ENCODE data around the gene GALNT9.
A peak's percentile ranks its signal among the peaks of the same experiment; 100 is the strongest.

The GALNT9 gene

DNA sequence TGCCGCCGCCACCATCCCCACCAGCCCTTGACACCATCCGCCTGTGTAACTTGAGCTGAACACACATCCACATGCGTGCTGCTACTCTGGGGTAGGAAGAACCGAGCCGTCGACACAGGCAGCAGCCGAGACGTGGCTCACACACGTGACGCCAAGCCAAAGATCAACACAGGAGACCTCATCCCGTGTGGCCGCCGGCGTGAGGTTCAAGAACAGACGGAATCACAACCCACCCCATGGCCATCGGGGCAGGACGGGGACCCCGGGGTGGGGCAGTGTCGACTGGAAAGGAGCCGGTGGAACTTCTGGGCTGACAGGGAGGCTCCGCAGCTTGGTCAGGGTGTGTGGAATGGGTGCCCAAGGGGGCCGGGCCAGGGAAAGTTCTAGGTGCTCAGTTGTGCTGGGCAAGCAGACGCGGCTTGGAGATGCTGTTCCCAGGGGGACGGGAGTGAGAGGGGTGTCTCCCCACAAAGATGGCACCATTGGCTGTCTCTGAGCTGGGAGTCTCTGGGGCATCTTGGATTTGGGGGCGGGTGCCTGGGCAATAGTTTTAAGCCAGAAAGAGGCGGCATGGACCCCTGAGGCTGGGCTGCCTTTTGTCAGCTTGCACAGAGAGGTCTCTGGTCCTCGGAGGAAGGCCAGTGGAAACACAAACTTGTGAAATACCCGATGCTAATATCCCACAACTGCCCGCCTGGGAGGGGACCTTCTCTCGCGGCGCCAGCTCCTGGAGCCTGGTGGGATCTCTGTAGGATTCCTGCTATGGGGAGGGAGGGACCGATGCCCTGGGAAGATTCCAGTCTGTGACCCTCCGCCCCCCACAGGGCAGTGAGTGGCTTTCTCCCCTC, 41.8 kb downstream of the GALNT9 start:
- Histone ChIP-seq H3K79me2 (ENCODE audit: control insufficient read depth, insufficient read depth, low read length, unreplicated experiment) (no peaks in the 10 kb centered on the region), H3K27ac (ENCODE audit: low read depth, low read length) (no peak overlapping the region), H3K4me3 (ENCODE audit: low read depth, low read length) (no peak overlapping the region), H3K4me1 (ENCODE audit: control insufficient read depth, insufficient read depth, low read length, unreplicated experiment) (no peaks in the 10 kb centered on the region), H2AFZ (ENCODE audit: low read length, unreplicated experiment) (no peak overlapping the region), H3K27me3 (ENCODE audit: insufficient read depth, low read length) (no peaks in the 10 kb centered on the region), H3K36me3 (ENCODE audit: insufficient read depth, low read length) (no peaks in the 10 kb centered on the region)

DNA sequence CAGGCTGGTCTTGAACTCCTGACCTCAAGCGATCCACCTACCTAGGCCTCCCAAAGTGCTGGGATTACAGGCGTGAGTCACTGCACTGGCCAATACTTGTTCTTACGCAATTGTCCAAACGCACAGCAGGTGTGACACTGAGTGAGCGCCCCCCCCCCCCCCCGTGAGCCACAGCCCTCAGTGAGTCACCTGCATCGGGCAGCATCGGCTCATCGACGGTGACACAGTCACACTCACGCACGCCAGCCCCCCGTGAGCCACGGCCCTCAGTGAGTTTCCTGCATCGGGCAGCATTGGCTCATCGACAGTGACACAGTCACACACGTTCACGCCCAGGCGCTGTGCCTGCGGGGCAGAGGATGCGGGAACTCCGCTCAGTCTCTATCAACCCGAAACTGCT, 42.5 kb downstream of the GALNT9 start:
- H3K27me3 ChIP-seq (ENCODE audit: insufficient read depth, low read length): no peaks in the 10 kb centered on the region
- H3K79me2 ChIP-seq (ENCODE audit: control insufficient read depth, insufficient read depth, low read length, unreplicated experiment): no peaks in the 10 kb centered on the region
- H3K36me3 ChIP-seq (ENCODE audit: insufficient read depth, low read length): no peaks in the 10 kb centered on the region
- no peak overlapping the region for H3K27ac ChIP-seq (ENCODE audit: low read depth, low read length)
- no peak overlapping the region for H3K4me3 ChIP-seq (ENCODE audit: low read depth, low read length)
- H3K4me1 ChIP-seq (ENCODE audit: control insufficient read depth, insufficient read depth, low read length, unreplicated experiment): no peaks in the 10 kb centered on the region
- no peak overlapping the region for H2AFZ ChIP-seq (ENCODE audit: low read length, unreplicated experiment)

- H2AFZ ChIP-seq (ENCODE audit: low read length, unreplicated experiment): no peak overlapping the region
- H3K4me3 ChIP-seq (ENCODE audit: low read depth, low read length): peak overlapping the region; percentile 68
- no peak overlapping the region for H3K27ac ChIP-seq (ENCODE audit: low read depth, low read length)
- peaks cover under 1% of the 10 kb centered on the region; the same call in 1 of the 2 replicates for H3K27me3 ChIP-seq (ENCODE audit: insufficient read depth, low read length)
- no peaks in the 10 kb centered on the region for H3K79me2 ChIP-seq (ENCODE audit: control insufficient read depth, insufficient read depth, low read length, unreplicated experiment)
- no peaks in the 10 kb centered on the region for H3K36me3 ChIP-seq (ENCODE audit: insufficient read depth, low read length)
- no peaks in the 10 kb centered on the region for H3K4me1 ChIP-seq (ENCODE audit: control insufficient read depth, insufficient read depth, low read length, unreplicated experiment)
These were observed 43.3 kb downstream of the GALNT9 start for GRCh38 chr12:132285991-132286681.

- no peak overlapping the region for H3K27ac ChIP-seq (ENCODE audit: low read depth, low read length)
- no peaks in the 10 kb centered on the region for H3K4me1 ChIP-seq (ENCODE audit: control insufficient read depth, insufficient read depth, low read length, unreplicated experiment)
- H3K4me3 ChIP-seq (ENCODE audit: low read depth, low read length): peak overlapping the region; percentile 68
- peaks cover 10% of the 10 kb centered on the region; the same call in 1 of the 2 replicates for H3K27me3 ChIP-seq (ENCODE audit: insufficient read depth, low read length)
- H3K79me2 ChIP-seq (ENCODE audit: control insufficient read depth, insufficient read depth, low read length, unreplicated experiment): no peaks in the 10 kb centered on the region
- no peaks in the 10 kb centered on the region for H3K36me3 ChIP-seq (ENCODE audit: insufficient read depth, low read length)
- no peak overlapping the region for H2AFZ ChIP-seq (ENCODE audit: low read length, unreplicated experiment)
These were observed 44.3 kb downstream of the GALNT9 start for GRCh38 chr12:132284827-132285741.

DNA sequence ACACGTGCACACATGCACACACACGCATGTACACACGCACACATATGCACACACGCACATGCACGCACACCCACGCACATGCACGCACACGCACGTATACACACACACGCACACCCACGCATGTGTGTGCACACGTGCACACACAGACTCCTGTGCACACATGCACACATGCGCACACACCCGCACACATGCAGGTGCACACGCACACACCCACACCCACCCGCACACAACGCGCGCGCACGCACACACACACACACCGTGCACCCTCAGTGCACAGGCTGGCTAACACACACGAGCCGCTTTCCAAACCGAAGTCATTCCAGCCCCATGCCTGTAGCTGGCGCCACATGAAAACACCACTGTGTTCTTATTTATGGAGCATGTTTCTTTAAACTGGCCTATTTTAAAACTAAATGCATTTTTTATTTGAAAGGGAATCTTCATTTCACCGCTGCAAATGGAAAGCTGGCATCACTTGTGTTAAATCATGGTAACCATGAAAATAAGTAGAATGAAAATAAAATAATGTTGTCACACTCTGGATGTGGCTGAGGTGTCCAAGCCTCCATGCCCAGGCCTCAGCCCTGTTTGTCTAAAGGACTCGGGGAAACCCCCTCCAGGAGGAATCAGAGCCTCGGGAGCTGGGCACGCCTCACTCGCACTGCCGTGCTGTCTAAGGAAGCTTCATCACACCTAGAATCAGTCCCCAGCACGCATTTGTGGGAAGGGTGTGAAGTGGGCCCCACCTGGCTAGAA, 45.1 kb downstream of the GALNT9 start:
- H3K79me2 ChIP-seq (ENCODE audit: control insufficient read depth, insufficient read depth, low read length, unreplicated experiment): no peaks in the 10 kb centered on the region
- H3K36me3 ChIP-seq (ENCODE audit: insufficient read depth, low read length): no peaks in the 10 kb centered on the region
- no peaks in the 10 kb centered on the region for H3K4me1 ChIP-seq (ENCODE audit: control insufficient read depth, insufficient read depth, low read length, unreplicated experiment)
- H3K4me3 ChIP-seq (ENCODE audit: low read depth, low read length): no peak overlapping the region
- peaks cover 18% of the 10 kb centered on the region for H3K27me3 ChIP-seq (ENCODE audit: insufficient read depth, low read length)
- H3K27ac ChIP-seq (ENCODE audit: low read depth, low read length): no peak overlapping the region
- no peak overlapping the region for H2AFZ ChIP-seq (ENCODE audit: low read length, unreplicated experiment)

GRCh38 chr12:132282950-132283771, 46.2 kb downstream of the GALNT9 start:
- Histone ChIP-seq H3K4me1 (ENCODE audit: control insufficient read depth, insufficient read depth, low read length, unreplicated experiment) (no peaks in the 10 kb centered on the region), H3K4me3 (ENCODE audit: low read depth, low read length) (no peak overlapping the region), H3K27ac (ENCODE audit: low read depth, low read length) (no peak overlapping the region), H3K79me2 (ENCODE audit: control insufficient read depth, insufficient read depth, low read length, unreplicated experiment) (no peaks in the 10 kb centered on the region), H2AFZ (ENCODE audit: low read length, unreplicated experiment) (no peak overlapping the region), H3K27me3 (ENCODE audit: insufficient read depth, low read length) (peaks cover 29% of the 10 kb centered on the region), H3K36me3 (ENCODE audit: insufficient read depth, low read length) (no peaks in the 10 kb centered on the region)

GRCh38 chr12:132282031-132282949, 47.1 kb downstream of the GALNT9 start:
- no peaks in the 10 kb centered on the region for H3K36me3 ChIP-seq (ENCODE audit: insufficient read depth, low read length)
- no peak overlapping the region for H3K4me3 ChIP-seq (ENCODE audit: low read depth, low read length)
- H3K27ac ChIP-seq (ENCODE audit: low read depth, low read length): no peak overlapping the region
- no peaks in the 10 kb centered on the region for H3K79me2 ChIP-seq (ENCODE audit: control insufficient read depth, insufficient read depth, low read length, unreplicated experiment)
- H2AFZ ChIP-seq (ENCODE audit: low read length, unreplicated experiment): no peak overlapping the region
- H3K4me1 ChIP-seq (ENCODE audit: control insufficient read depth, insufficient read depth, low read length, unreplicated experiment): no peaks in the 10 kb centered on the region
- peaks cover 34% of the 10 kb centered on the region for H3K27me3 ChIP-seq (ENCODE audit: insufficient read depth, low read length)

- Histone ChIP-seq H2AFZ (ENCODE audit: low read length, unreplicated experiment) (no peak overlapping the region), H3K4me3 (ENCODE audit: low read depth, low read length) (no peak overlapping the region), H3K36me3 (ENCODE audit: insufficient read depth, low read length) (no peaks in the 10 kb centered on the region), H3K79me2 (ENCODE audit: control insufficient read depth, insufficient read depth, low read length, unreplicated experiment) (no peaks in the 10 kb centered on the region), H3K27ac (ENCODE audit: low read depth, low read length) (no peak overlapping the region), H3K27me3 (ENCODE audit: insufficient read depth, low read length) (peaks cover 42% of the 10 kb centered on the region), H3K4me1 (ENCODE audit: control insufficient read depth, insufficient read depth, low read length, unreplicated experiment) (no peaks in the 10 kb centered on the region)
These were observed 48.4 kb downstream of the GALNT9 start for GRCh38 chr12:132281038-132281437.

- Histone ChIP-seq H2AFZ (ENCODE audit: low read length, unreplicated experiment) (no peak overlapping the region), H3K4me1 (ENCODE audit: control insufficient read depth, insufficient read depth, low read length, unreplicated experiment) (no peaks in the 10 kb centered on the region), H3K79me2 (ENCODE audit: control insufficient read depth, insufficient read depth, low read length, unreplicated experiment) (no peaks in the 10 kb centered on the region), H3K27me3 (ENCODE audit: insufficient read depth, low read length) (peaks cover 44% of the 10 kb centered on the region), H3K27ac (ENCODE audit: low read depth, low read length) (no peak overlapping the region), H3K4me3 (ENCODE audit: low read depth, low read length) (no peak overlapping the region), H3K36me3 (ENCODE audit: insufficient read depth, low read length) (no peaks in the 10 kb centered on the region)
These were observed 49.0 kb downstream of the GALNT9 start for GRCh38 chr12:132280406-132280805.

Data from ACC112 (cell line).